SK-N-MC (cell line): ENCODE results near the gene AIM2.

Source experiments
- EZH2 ChIP-seq: fragments of 200-600 bp; sonication (generic); IDR thresholded peaks from one replicate; pipeline ENCODE4 v1.6.1; 2017; ENCODE audit warnings: antibody characterized with exemption
- FOXP2 ChIP-seq: optimal IDR thresholded peaks from 2 replicates; pipeline ENCODE3; 2011; ENCODE audit warnings: mild to moderate bottlenecking, moderate library complexity; ENCODE audit not compliant: insufficient read depth; ENCODE audit errors: extremely low read length, control extremely low read depth
- POLR2AphosphoS5 ChIP-seq: IDR thresholded peaks from 2 replicates; pipeline ENCODE4 v1.6.1; 2012; ENCODE audit warnings: mild to moderate bottlenecking, low read depth, low read length, borderline replicate concordance

DNA sequence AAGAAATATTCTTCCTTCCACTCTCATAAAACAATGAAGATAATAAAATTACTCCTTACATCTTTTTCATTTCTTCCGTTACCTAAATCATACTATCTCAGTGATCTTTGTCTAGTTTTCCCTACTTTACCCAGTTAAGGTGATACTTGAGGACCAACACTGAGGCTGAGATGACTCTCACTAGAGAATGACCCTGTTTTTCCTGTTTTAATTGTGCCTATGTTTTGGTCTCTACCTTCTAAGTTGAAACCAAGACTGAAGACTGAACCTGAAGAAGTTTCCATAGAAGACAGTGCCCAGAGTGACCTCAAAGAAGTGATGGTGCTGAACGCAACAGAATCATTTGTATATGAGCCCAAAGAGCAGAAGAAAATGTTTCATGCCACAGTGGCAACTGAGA is 25.1 kb downstream of the AIM2 start:
- no peak for TF ChIP-seq POLR2AphosphoS5
- no peak for TF ChIP-seq EZH2
- no peak for TF ChIP-seq FOXP2
